ENCODE results near the gene KCNV2.

Gene KCNV2

DNA sequence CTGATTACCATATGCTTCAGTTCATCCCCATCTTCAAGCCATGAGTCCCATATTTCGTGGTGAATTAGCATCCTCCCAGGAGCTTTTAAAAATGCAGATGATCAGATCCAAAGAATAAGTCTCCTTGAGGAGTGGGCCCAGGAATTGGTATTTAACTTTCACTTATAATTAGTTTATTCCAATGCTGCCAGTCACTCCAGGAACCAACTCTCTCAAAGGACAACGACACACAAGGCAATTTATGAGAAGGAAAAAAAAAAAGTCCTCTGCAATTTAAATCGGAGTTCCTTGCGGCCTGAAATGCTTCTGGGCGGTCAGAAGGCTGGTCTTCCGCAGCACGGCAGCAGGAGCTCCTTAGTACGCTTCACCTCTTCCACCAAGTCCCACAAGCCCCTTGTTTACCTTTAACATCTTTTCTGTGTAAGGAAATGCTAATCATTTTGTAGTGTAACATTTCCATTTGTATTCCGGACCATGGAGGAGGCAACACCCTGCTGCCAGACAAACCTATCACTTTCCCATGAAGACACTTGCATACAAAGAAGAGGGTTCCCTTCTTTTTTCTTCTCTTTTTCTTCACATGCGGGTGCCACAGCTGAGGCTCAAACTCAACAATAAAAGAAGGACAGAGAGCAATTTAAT, 16.3 kb upstream of the KCNV2 start:
- TF ChIP-seq, protein P1, sequence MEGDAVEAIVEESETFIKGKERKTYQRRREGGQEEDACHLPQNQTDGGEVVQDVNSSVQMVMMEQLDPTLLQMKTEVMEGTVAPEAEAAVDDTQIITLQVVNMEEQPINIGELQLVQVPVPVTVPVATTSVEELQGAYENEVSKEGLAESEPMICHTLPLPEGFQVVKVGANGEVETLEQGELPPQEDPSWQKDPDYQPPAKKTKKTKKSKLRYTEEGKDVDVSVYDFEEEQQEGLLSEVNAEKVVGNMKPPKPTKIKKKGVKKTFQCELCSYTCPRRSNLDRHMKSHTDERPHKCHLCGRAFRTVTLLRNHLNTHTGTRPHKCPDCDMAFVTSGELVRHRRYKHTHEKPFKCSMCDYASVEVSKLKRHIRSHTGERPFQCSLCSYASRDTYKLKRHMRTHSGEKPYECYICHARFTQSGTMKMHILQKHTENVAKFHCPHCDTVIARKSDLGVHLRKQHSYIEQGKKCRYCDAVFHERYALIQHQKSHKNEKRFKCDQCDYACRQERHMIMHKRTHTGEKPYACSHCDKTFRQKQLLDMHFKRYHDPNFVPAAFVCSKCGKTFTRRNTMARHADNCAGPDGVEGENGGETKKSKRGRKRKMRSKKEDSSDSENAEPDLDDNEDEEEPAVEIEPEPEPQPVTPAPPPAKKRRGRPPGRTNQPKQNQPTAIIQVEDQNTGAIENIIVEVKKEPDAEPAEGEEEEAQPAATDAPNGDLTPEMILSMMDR (IDR thresholded peaks at IDR 0.05): no peak

DNA sequence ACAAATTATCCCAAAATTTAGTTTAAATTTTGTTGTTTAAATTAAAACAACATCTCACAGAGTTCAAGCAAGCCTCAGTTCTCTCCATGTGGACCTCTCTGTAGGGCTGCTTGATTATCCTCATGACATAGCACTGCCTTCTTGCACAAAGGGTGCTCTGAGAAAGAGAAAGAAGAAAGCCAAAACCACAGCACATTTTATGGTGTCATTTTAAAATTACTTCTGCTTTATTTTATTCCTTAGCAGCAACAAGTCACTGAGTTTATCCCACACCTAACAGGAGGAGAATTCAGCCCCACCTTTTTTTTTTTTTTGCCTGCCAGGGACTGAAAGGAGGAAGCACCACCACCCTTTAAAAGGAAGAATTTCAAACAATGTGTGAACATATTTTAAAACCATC, 12.8 kb upstream of the KCNV2 start:
- TF ChIP-seq, protein P1 (IDR thresholded peaks at IDR 0.05): no peak

DNA sequence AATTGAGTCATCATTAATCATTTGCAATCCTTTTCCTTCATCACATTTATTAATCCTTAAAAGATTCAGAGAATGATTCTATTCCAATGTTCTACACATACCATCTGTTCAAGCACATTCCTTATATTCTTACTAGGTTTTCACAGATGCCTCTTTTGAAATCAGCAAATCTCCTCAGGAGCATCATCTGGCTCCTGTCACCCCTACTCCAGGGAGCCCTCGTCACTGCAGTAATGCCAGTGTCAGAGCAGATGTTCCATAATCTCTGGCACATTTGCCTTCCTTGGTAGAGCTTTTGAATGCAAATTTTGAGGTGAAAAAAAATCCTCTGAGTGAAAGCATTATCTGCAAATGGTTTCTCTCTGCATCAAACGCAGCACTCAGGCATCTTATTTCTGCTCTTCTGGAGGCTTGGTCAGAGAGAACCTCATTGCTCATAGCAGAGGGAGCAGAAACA, 7.6 kb upstream of the KCNV2 start:
- TF ChIP-seq, protein P1 (IDR thresholded peaks at IDR 0.05): no peak

- TF ChIP-seq, protein P1 (IDR thresholded peaks at IDR 0.05): no peak
Measured at GRCh38 chr9:2711716-2712115, 5.6 kb upstream of the KCNV2 start.

DNA sequence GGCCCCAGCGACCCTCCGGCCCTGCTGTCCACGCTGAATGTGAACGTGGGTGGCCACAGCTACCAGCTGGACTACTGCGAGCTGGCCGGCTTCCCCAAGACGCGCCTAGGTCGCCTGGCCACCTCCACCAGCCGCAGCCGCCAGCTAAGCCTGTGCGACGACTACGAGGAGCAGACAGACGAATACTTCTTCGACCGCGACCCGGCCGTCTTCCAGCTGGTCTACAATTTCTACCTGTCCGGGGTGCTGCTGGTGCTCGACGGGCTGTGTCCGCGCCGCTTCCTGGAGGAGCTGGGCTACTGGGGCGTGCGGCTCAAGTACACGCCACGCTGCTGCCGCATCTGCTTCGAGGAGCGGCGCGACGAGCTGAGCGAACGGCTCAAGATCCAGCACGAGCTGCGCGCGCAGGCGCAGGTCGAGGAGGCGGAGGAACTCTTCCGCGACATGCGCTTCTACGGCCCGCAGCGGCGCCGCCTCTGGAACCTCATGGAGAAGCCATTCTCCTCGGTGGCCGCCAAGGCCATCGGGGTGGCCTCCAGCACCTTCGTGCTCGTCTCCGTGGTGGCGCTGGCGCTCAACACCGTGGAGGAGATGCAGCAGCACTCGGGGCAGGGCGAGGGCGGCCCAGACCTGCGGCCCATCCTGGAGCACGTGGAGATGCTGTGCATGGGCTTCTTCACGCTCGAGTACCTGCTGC, 839 bp downstream of the KCNV2 start:
- TF ChIP-seq, protein P1 (IDR thresholded peaks at IDR 0.05): no peak

DNA sequence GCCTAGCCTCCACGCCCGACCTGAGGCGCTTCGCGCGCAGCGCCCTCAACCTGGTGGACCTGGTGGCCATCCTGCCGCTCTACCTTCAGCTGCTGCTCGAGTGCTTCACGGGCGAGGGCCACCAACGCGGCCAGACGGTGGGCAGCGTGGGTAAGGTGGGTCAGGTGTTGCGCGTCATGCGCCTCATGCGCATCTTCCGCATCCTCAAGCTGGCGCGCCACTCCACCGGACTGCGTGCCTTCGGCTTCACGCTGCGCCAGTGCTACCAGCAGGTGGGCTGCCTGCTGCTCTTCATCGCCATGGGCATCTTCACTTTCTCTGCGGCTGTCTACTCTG, 1.4 kb downstream of the KCNV2 start:
- TF ChIP-seq, protein P1 (IDR thresholded peaks at IDR 0.05): no peak

DNA sequence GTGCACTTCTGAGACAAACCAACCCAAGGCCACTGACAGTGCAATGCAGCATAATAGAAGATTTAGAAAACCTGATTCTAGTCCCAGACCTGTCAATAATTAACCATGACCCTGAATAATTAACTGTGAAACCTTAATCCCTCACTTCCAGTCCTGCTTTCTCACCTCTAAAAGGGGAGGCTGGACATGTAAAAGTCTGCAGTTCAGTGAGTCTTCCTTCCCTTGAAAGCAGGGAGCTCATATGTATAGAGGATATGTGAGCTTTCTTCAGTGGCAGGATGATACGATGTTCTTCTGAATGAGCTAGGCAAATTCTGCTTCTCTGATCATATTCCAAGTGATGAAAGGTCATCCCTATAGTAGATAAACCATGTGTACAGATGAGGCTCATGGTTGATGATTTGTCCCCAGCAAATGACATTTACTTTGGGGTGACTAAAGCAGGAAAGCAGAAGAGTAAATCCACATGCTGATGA, 2.9 kb downstream of the KCNV2 start:
- TF ChIP-seq, protein P1 (IDR thresholded peaks at IDR 0.05): no peak
